PC-3 (cell line): ENCODE measurements around the gene IFNA21. TPM values are rescaled to one million over a fixed set of nuclear protein-coding genes. Genes with fewer than 3 reads are reported as not detected.
"Not testable (repeated sequence)": the region's sequence is repeated elsewhere in the genome, so short reads cannot be mapped to it uniquely, and the experiment has no call there.

Experiments
- ATAC-seq: fragments of 200-7000 bp; cut with Tn5 transposase; 2 replicates; pipeline ENCODE4 v1.9.1; 2020; ENCODE audit warnings: mild to moderate bottlenecking, moderate library complexity
- Bru-seq: library from RNA; stranded (reverse); fragments of 400-500 nt; gene quantifications from one replicate; lab custom pipeline; 2021; lab: Mats Ljungman, UMichigan
- BruChase-seq, 2 experiments: library from RNA; stranded (reverse); fragments of 400-500 nt; gene quantifications; one replicate each; lab custom pipeline; 2021; lab: Mats Ljungman, UMichigan
- BruUV-seq: library from RNA; stranded (reverse); fragments of 400-500 nt; replicated peaks from 2 replicates; lab custom pipeline; 2021; lab: Mats Ljungman, UMichigan
- CTCF ChIA-PET: fragments of 300-600 bp; sonication (Branson Sonifier 250); formaldehyde crosslinking; loops from one replicate; lab custom pipeline; 2022; ENCODE audit warnings: antibody characterized with exemption; lab: Charles Lee
- POLR2A ChIA-PET: fragments of 300-600 bp; sonication (Branson Sonifier 250); formaldehyde crosslinking; loops from one replicate; lab custom pipeline; 2022; ENCODE audit warnings: antibody characterized with exemption; ENCODE audit not compliant: unreplicated experiment; lab: Charles Lee
- DNase-seq: peaks from one replicate; pipeline ENCODE4 v3.0.0-alpha.2; 2015
- H2AFZ ChIP-seq: fragments of 300-600 bp; sonication (generic); 2 replicates; pipeline ENCODE4 v1.6.0; 2016; ENCODE audit warnings: antibody characterized with exemption, low read length
- H3F3A ChIP-seq: fragments of 300-600 bp; sonication (generic); one replicate; pipeline ENCODE4 v1.6.0; 2017; ENCODE audit warnings: antibody characterized with exemption, low read length, control low read depth, mild to moderate bottlenecking; ENCODE audit not compliant: unreplicated experiment
- H3K27ac ChIP-seq: fragments of 300-600 bp; sonication (generic); 2 replicates; pipeline ENCODE4 v1.5.1; 2016; ENCODE audit warnings: mild to moderate bottlenecking, low read length
- H3K27me3 ChIP-seq: fragments of 300-600 bp; sonication (generic); 2 replicates; pipeline ENCODE4 v1.6.1; 2016; ENCODE audit warnings: low read length, mixed read lengths
- H3K36me3 ChIP-seq: fragments of 300-600 bp; sonication (generic); 2 replicates; pipeline ENCODE4 v1.6.1; 2016; ENCODE audit warnings: low read depth, mixed run types, low read length, mixed read lengths
- H3K4me1 ChIP-seq: fragments of 300-600 bp; sonication (generic); 2 replicates; pipeline ENCODE4 v1.5.1; 2016; ENCODE audit warnings: low read length; ENCODE audit not compliant: insufficient read depth
- H3K4me2 ChIP-seq: fragments of 300-600 bp; sonication (generic); 2 replicates; pipeline ENCODE4 v1.6.0; 2016; ENCODE audit warnings: low read length
- H3K4me3 ChIP-seq: fragments of 300-600 bp; sonication (generic); 2 replicates; pipeline ENCODE4 v1.5.1; 2016; ENCODE audit warnings: mild to moderate bottlenecking, low read length, mixed read lengths
- H3K79me2 ChIP-seq: fragments of 300-600 bp; sonication (generic); 2 replicates; pipeline ENCODE4 v1.6.1; 2017; ENCODE audit warnings: low read length, mixed read lengths
- H3K9ac ChIP-seq: fragments of 300-600 bp; sonication (generic); 2 replicates; pipeline ENCODE4 v1.6.0; 2016; ENCODE audit warnings: mild to moderate bottlenecking, low read length
- H3K9me2 ChIP-seq: fragments of 300-600 bp; sonication (generic); replicated peaks from 2 replicates; pipeline ENCODE4 v1.6.1; 2016; ENCODE audit warnings: mixed run types, low read length, mixed read lengths
- H3K9me3 ChIP-seq: fragments of 300-600 bp; sonication (generic); 2 replicates; pipeline ENCODE4 v1.6.1; 2016; ENCODE audit warnings: low read length, mixed read lengths
- H4K20me1 ChIP-seq: fragments of 300-600 bp; sonication (generic); 2 replicates; pipeline ENCODE4 v1.6.1; 2016; ENCODE audit warnings: low read length, mixed read lengths
- CTCF ChIP-seq: fragments of 300-600 bp; sonication (generic); conservative IDR thresholded peaks from 2 replicates; pipeline ENCODE4 v1.5.1; 2017; ENCODE audit warnings: antibody characterized with exemption, low read depth, mild to moderate bottlenecking, low read length
- intact Hi-C: fragments of 100-400 bp; cut with micrococcal nuclease; formaldehyde crosslinking; loops from 2 replicates; pipeline ENCODE4 v1.9.0; 2023
- long read RNA-seq: library from polyadenylated mRNA; unstranded; transcript quantifications from one replicate; pipeline ENCODE4 v2.0.0, GENCODE V29; 2021; ENCODE audit not compliant: unreplicated experiment
- total RNA-seq: library from RNA; depleted of rRNA; stranded (reverse); fragments of >200 nt; gene quantifications from 2 replicates; pipeline ENCODE4 v1.2.3, GENCODE V29; 2014; rRNA removed

The IFNA21 gene
- not detected in 2 replicates for total RNA-seq
- Bru-seq, nascent RNA: not detected
- not detected for BruChase-seq, experiment 1, labeled RNA remaining after a 6-hour chase
- not detected for BruChase-seq, experiment 2, labeled RNA remaining after a 2-hour chase
- long read RNA-seq: 0 reads

GRCh38 chr9:21166560-21166959 is at the start of gene IFNA21:
Gene IFNA21, minus strand, starts transcription at chr9:21166660. Its CDS starts 48 bp downstream, at chr9:21166612.
- CTCF ChIA-PET: not testable (repeated sequence)

GRCh38 chr9:21213411-21214326 is 47.2 kb upstream of the IFNA21 start:
- H3F3A ChIP-seq, H4K20me1 ChIP-seq, H3K9me2 ChIP-seq, POLR2A ChIA-PET, H3K27ac ChIP-seq, H3K9me3 ChIP-seq, BruUV-seq, H3K4me2 ChIP-seq, H3K4me3 ChIP-seq, H3K4me1 ChIP-seq, H3K9ac ChIP-seq, H3K79me2 ChIP-seq, H3K36me3 ChIP-seq, H3K27me3 ChIP-seq, intact Hi-C loops, H2AFZ ChIP-seq: not testable (repeated sequence)
- 0 out of 2 replicates have a peak, but pooled peaks have one; percentile 20 for ATAC-seq
- peak; percentile 23 for DNase-seq
- CTCF ChIA-PET: interaction anchor here (0.7 kb wide), 1 partner anchor 18 kb away, joined by 6 read pairs; no protein-coding TSS in a partner anchor
- TF ChIP-seq CTCF: peak; percentile 55

More at GRCh38 chr9:21166560-21166959, at the start of gene IFNA21:
- H3K36me3 ChIP-seq, H3K9me2 ChIP-seq, H3K27ac ChIP-seq, H3K27me3 ChIP-seq, H4K20me1 ChIP-seq, H3K4me3 ChIP-seq, H3K4me2 ChIP-seq, H3K79me2 ChIP-seq, H3K9ac ChIP-seq, H3F3A ChIP-seq, H3K4me1 ChIP-seq, H2AFZ ChIP-seq, BruUV-seq, DNase-seq, POLR2A ChIA-PET, intact Hi-C loops, H3K9me3 ChIP-seq, ATAC-seq: not testable (repeated sequence)

DNA sequence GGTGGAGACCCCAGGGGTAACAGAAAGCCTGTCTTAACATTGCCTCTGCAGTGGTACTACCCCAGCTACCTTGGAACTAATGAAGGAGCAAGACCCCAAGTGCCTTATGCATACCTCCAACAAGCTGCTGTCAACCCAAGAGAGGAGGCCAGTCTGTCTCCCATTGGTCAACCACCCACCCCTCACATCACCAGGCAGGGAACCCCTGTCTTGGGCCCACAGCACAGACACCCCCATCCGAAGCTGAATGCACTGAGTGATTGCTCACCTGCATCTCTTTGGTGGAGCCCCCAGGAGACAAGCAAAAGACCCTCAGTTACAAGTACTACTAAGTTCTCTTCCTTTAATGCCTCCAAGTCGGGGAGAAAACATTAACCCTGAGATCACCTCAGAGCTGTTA is 45.7 kb upstream of the IFNA21 start:
- CTCF ChIA-PET: not testable (repeated sequence)

DNA sequence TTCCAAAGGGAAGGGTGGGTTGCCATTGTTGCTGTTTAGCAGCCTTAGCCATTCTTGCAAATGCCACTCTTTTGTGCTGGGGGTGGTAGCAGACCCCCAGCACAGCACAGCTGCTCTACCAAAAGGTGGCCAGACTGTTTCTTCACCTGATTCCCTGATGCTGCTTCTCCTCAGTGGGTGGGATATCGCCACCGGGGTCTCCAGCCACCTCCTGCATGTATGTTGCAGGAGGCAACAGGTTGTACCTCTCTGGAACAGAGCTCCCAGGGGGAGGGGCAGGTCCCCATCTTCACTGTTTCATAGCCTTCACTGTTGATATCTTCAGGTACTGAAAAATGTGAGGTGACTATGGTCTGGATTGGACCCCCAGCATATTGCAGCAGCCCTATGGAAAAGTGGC is 44.3 kb upstream of the IFNA21 start:
- H2AFZ ChIP-seq, H3K36me3 ChIP-seq, CTCF ChIA-PET, H3K9ac ChIP-seq, H3F3A ChIP-seq, H3K4me2 ChIP-seq, ATAC-seq, DNase-seq, H3K79me2 ChIP-seq, intact Hi-C loops, H3K27ac ChIP-seq, H3K27me3 ChIP-seq, H3K9me3 ChIP-seq, BruUV-seq, H4K20me1 ChIP-seq, POLR2A ChIA-PET, H3K4me3 ChIP-seq, H3K9me2 ChIP-seq, H3K4me1 ChIP-seq: not testable (repeated sequence)

More for the DNA sequence above, 45.7 kb upstream of the IFNA21 start:
- H3K4me1 ChIP-seq, H3K27ac ChIP-seq, H3K36me3 ChIP-seq, H3K9me3 ChIP-seq, POLR2A ChIA-PET, H3K4me2 ChIP-seq, H3K9ac ChIP-seq, H3K4me3 ChIP-seq, H3K27me3 ChIP-seq, H2AFZ ChIP-seq, ATAC-seq, intact Hi-C loops, H3K79me2 ChIP-seq, H3K9me2 ChIP-seq, H3F3A ChIP-seq, H4K20me1 ChIP-seq, DNase-seq, BruUV-seq: not testable (repeated sequence)
